GM06990 (cell line): ENCODE results near the gene DLG2.

Experiments
- DNase-seq: peaks from one replicate; pipeline ENCODE4 v3.0.0-alpha.2; 2011; ENCODE audit not compliant: insufficient read length; ENCODE audit errors: extremely low read depth
- H3K27me3 ChIP-seq: replicated peaks from 2 replicates; pipeline ENCODE4 v1.6.0; 2011; ENCODE audit warnings: low read length; ENCODE audit not compliant: control insufficient read depth, insufficient read depth
- H3K36me3 ChIP-seq: 2 replicates; pipeline ENCODE4 v1.5.1; 2011; ENCODE audit warnings: low read length; ENCODE audit not compliant: control insufficient read depth, insufficient read depth
- H3K4me3 ChIP-seq: replicated peaks from 2 replicates; pipeline ENCODE4 v1.5.1; 2011; ENCODE audit warnings: low read depth, mild to moderate bottlenecking, control low read depth, low read length
- TF ChIP-seq, protein P1 (sequence below): IDR thresholded peaks from 2 replicates; pipeline ENCODE4 v1.5.1; 2011; ENCODE audit warnings: low read length, control low read depth, mild to moderate bottlenecking, inconsistent platforms; ENCODE audit not compliant: insufficient read depth, poor library complexity, severe bottlenecking

DLG2 gene

GRCh38 chr11:83493917-83494316, 2133.2 kb downstream of the DLG2 start:
- no peak for DNase-seq
- Histone ChIP-seq H3K36me3 (no peaks in the 10 kb centered on the region), H3K27me3 (no peaks in the 10 kb centered on the region; the same call in 1 of the 2 replicates), H3K4me3 (no peak overlapping the region)
- TF ChIP-seq, protein P1, sequence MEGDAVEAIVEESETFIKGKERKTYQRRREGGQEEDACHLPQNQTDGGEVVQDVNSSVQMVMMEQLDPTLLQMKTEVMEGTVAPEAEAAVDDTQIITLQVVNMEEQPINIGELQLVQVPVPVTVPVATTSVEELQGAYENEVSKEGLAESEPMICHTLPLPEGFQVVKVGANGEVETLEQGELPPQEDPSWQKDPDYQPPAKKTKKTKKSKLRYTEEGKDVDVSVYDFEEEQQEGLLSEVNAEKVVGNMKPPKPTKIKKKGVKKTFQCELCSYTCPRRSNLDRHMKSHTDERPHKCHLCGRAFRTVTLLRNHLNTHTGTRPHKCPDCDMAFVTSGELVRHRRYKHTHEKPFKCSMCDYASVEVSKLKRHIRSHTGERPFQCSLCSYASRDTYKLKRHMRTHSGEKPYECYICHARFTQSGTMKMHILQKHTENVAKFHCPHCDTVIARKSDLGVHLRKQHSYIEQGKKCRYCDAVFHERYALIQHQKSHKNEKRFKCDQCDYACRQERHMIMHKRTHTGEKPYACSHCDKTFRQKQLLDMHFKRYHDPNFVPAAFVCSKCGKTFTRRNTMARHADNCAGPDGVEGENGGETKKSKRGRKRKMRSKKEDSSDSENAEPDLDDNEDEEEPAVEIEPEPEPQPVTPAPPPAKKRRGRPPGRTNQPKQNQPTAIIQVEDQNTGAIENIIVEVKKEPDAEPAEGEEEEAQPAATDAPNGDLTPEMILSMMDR: no peak

- TF ChIP-seq, protein P1: no peak
- DNase-seq: no peak
- no peak overlapping the region for H3K4me3 ChIP-seq
- H3K36me3 ChIP-seq: no peaks in the 10 kb centered on the region
- H3K27me3 ChIP-seq: no peaks in the 10 kb centered on the region; the same call in 1 of the 2 replicates
Measured at GRCh38 chr11:83493034-83493433, 2134.1 kb downstream of the DLG2 start.

DNA sequence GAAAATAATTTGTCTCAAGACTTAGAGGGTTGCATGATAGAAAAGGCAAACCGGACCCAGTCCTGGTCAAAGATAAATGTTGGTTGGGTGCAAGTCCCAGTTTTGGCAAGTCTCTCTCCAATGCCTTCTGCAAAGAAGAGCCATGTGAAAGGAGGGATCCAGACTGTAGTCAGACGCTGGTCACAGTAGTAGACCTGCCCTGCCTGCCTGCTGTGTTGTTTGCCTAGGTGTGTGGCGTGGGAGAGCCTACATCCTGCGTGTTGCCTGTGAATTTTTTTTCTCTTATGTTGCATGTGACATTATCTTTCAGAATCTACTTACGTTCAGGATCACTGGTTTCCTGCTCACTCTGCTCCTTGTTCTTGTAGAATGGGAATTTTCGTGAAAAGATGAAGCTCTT, 2143.3 kb downstream of the DLG2 start:
- TF ChIP-seq, protein P1: no peak
- Histone ChIP-seq H3K27me3 (no peaks in the 10 kb centered on the region), H3K4me3 (no peak overlapping the region), H3K36me3 (no peaks in the 10 kb centered on the region)
- no peak for DNase-seq

- Histone ChIP-seq H3K4me3 (no peak overlapping the region), H3K27me3 (no peaks in the 10 kb centered on the region), H3K36me3 (no peaks in the 10 kb centered on the region)
- DNase-seq: no peak
- TF ChIP-seq, protein P1: no peak
Measured at GRCh38 chr11:83480811-83481210, 2146.3 kb downstream of the DLG2 start.

- Histone ChIP-seq H3K4me3 (no peak overlapping the region), H3K36me3 (no peaks in the 10 kb centered on the region), H3K27me3 (no peaks in the 10 kb centered on the region)
- no peak for DNase-seq
- TF ChIP-seq, protein P1: no peak
Measured at GRCh38 chr11:83480251-83480650, 2146.9 kb downstream of the DLG2 start.

DNA sequence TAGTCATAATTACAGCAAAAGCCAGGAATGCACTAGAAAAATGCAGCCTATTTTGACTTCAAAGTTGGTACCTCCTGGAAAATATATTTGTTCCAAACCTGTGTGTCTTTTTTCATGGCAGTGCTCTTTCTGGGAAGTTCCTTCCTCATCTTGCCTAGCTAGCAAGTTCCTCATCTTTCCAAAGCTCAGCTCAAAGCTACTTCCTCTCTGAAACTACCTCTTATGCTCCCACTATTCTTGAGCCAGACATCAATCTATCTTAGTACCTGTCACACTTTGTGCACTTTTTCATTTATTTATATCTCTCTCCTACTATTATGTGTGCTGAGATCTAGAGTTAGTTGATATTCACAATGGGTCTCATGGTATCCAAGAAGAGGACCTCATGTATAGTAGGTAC, 2149.4 kb downstream of the DLG2 start:
- Histone ChIP-seq H3K27me3 (no peaks in the 10 kb centered on the region), H3K36me3 (no peaks in the 10 kb centered on the region), H3K4me3 (no peak overlapping the region)
- no peak for DNase-seq
- TF ChIP-seq, protein P1: no peak
